Progenitor cell of endocrine pancreas (in vitro differentiated cells): Measurements from ENCODE around the gene TMOD2. TPM values are rescaled to one million over a fixed set of nuclear protein-coding genes. Genes with fewer than 3 reads are reported as not detected.
A peak's percentile ranks its signal among the peaks of the same experiment; 100 is the strongest.

Experiments
- DNase-seq: peaks from one replicate; pipeline ENCODE4 v3.0.0; 2021; ENCODE audit warnings: low spot score; ENCODE audit not compliant: unreplicated experiment
- H3K27ac Mint-ChIP-seq: 2 replicates; pipeline ENCODE4 v1.8.0; 2021; ENCODE audit warnings: mild to moderate bottlenecking, moderate library complexity, mixed read lengths
- H3K27me3 Mint-ChIP-seq: 2 replicates; pipeline ENCODE4 v1.8.0; 2021; ENCODE audit warnings: mixed read lengths
- H3K36me3 Mint-ChIP-seq: 2 replicates; pipeline ENCODE4 v1.8.0; 2022; ENCODE audit warnings: mixed read lengths; ENCODE audit not compliant: insufficient read depth
- H3K4me1 Mint-ChIP-seq: 2 replicates; pipeline ENCODE4 v1.8.0; 2021; ENCODE audit warnings: low read depth, mixed read lengths
- H3K4me3 Mint-ChIP-seq: 2 replicates; pipeline ENCODE4 v1.8.0; 2021; ENCODE audit warnings: low read depth, mild to moderate bottlenecking, moderate library complexity, mixed read lengths
- H3K9me3 Mint-ChIP-seq: 2 replicates; pipeline ENCODE4 v1.8.0; 2021; ENCODE audit warnings: low read depth, mixed read lengths
- CTCF ChIP-seq: fragments of 200-600 bp; sonication (generic); IDR thresholded peaks from one replicate; pipeline ENCODE4 v1.5.0; 2021; ENCODE audit warnings: antibody characterized with exemption, mild to moderate bottlenecking; ENCODE audit not compliant: unreplicated experiment
- total RNA-seq: library from RNA; stranded (reverse); gene quantifications from 2 replicates; pipeline ENCODE4 v1.2.1, GENCODE V29; 2021

The TMOD2 gene
- total RNA-seq, 1 donor from 2014 or later, result 8.1 TPM

DNA sequence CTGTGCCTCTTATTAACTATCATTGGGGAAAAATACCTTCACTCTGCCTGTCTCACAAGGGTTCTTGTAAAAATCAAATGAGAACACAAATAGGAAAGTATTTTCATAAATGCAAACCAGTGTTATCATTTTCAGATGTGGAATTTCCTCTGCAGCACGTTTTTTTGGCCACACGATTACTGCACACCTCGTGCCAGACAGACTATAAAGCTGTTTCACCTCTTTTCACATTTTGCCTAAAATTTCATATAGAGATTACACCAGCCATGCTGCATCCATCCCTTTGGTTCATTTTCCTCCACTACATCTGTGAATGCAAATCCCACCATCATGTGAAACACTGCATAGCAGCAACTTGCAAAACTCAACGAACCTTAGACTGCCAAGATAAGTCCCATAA lies 1.2 kb upstream of the TMOD2 start:
- DNase-seq, result no peak
- no peaks in the 10 kb centered on the region for H3K9me3 Mint-ChIP-seq
- H3K27ac Mint-ChIP-seq, result no peak overlapping the region
- no peaks in the 10 kb centered on the region for H3K36me3 Mint-ChIP-seq
- H3K4me3 Mint-ChIP-seq, result peak overlapping the region; percentile 45
- H3K27me3 Mint-ChIP-seq, result peaks cover 75% of the 10 kb centered on the region
- peaks cover 4% of the 10 kb centered on the region for H3K4me1 Mint-ChIP-seq
- TF ChIP-seq CTCF, result no peak

DNA sequence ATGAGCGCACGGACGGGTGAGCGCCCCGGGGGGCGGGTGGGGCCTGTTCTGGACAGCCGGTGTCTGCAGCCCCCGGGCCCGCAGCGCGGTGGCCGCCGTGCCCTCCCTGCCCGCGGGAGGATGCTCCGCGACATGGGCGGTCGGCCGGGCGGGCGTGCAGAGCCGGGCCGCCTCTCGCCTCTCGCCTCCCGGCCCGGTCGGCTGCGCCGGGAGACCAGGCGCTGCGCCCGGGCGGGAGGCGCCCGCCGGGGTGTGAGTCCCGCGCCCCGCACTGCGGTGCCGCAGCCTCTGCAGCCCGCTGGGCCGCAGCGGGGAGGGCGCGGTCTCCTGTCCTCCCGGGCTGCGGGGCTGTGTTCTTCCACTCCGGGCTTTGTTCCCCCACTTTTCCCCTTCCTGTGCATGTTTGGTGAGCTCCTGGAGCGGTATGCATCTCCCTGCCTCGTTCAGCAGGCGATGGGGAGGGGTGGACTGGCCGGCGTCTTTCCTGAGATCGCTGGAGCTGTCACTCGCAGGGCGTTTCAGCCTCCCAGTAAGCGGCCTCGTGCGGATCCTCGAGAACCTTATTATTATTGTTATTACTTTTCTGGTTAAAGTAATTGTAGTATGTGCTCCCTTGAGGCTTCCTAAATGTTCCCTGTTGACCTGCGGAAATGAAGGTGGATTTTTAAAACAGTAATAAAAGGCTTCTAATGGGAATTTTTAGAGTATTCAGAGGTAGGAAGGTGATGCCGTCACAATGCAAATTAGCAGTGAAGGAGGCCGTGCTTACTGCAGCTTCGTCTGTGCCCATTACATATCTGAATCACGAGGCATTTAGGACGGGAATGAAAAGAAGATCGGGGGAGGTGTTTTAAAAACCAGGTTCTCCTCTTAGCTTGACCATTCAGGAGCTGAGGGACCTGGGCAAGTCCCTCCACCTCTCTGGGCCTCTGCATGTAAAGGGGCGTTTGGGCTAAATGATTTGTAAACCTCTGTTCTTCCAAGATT lies 593 bp downstream of the TMOD2 start:
- Mint-ChIP-seq H3K4me1 (peaks cover 4% of the 10 kb centered on the region), H3K36me3 (no peaks in the 10 kb centered on the region), H3K4me3 (peak overlapping the region; percentile 85)

DNA sequence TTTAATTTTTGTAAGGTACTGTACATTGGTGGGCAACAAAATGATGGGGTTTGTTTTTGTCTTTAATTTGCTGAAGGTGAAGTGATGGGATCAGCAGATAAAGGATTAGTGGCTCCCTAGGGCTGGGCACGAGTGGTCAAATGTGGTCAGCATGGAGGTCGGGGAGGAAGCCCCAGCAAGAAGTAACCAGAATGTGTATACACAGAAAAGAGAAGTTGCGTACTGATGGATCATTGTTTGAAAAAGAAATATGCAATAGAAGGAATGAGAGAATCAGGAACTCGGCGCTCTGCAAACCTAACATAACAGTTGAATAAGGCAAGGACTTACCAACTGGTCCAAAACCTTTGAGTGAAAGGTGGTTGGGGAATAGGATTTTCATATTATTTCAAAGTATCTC lies 1.5 kb downstream of the TMOD2 start:
- Mint-ChIP-seq H3K9me3 (no peaks in the 10 kb centered on the region), H3K27ac (no peak overlapping the region), H3K4me3 (peak overlapping the region; percentile 85)

More for the DNA sequence above, 593 bp downstream of the TMOD2 start:
- TF ChIP-seq CTCF, result no peak
- H3K27me3 Mint-ChIP-seq, result peaks cover 73% of the 10 kb centered on the region
- peak; percentile 23 for DNase-seq
- H3K9me3 Mint-ChIP-seq, result no peaks in the 10 kb centered on the region
- H3K27ac Mint-ChIP-seq, result no peak overlapping the region

DNA sequence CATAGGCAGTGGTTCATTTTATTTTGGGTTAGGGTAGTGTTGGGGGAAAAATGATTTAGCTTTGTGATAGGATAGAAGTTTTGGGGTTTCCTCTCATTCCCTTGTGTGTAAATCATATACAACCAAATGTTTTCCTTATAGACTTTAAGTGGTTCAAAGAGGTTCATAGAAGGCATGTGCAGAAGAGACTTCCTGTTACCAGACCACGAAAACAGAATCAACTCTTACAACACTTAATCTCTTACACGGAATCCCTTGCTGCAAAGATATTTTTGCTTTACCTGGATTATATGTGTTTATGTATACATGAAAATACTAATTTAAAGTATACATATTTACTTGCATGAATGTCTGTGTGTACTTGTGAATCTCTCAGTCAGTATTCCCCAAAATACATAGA lies 2.9 kb downstream of the TMOD2 start:
- no peak overlapping the region for H3K27ac Mint-ChIP-seq
- peaks cover 58% of the 10 kb centered on the region for H3K27me3 Mint-ChIP-seq
- no peak for TF ChIP-seq CTCF
- no peak overlapping the region for H3K4me3 Mint-ChIP-seq
- H3K4me1 Mint-ChIP-seq, result peaks cover 4% of the 10 kb centered on the region
- DNase-seq, result no peak
- H3K9me3 Mint-ChIP-seq, result no peaks in the 10 kb centered on the region
- H3K36me3 Mint-ChIP-seq, result no peaks in the 10 kb centered on the region

More for the DNA sequence above, 1.5 kb downstream of the TMOD2 start:
- Mint-ChIP-seq H3K27me3 (peaks cover 68% of the 10 kb centered on the region), H3K36me3 (no peaks in the 10 kb centered on the region), H3K4me1 (peaks cover 4% of the 10 kb centered on the region)
- TF ChIP-seq CTCF, result no peak
- DNase-seq, result no peak

DNA sequence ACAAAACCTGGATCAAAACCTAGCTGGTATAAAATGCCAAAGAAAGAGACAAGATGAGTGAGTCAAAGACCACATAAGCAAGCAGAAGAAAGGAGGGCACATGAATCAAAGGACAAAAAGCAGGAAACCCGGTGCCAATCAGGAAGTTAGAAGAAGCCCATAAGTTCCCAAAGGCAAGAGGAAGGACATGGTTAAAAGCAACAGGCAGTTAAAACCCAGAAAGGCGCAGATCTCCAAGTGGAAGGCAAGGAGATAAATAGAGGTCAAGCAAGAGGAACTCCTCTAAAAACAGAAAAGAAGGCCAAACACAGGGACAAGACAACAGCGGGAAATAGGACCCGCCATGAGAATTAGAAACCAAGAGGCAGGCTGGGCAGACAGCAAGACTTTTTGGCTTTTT lies 4.4 kb downstream of the TMOD2 start:
- Mint-ChIP-seq H3K4me1 (peaks cover 4% of the 10 kb centered on the region), H3K9me3 (no peaks in the 10 kb centered on the region), H3K27ac (no peak overlapping the region), H3K4me3 (no peak overlapping the region), H3K36me3 (no peaks in the 10 kb centered on the region), H3K27me3 (peaks cover 43% of the 10 kb centered on the region)
- DNase-seq, result no peak
- TF ChIP-seq CTCF, result no peak
